ENCODE measurements around the gene TAS2R9. TPM values are rescaled to one million over a fixed set of nuclear protein-coding genes. Genes with fewer than 3 reads are reported as not detected.

TAS2R9 gene
- total and polyA plus RNA-seq, 2 of the 8 experiments (the other 6 are each of a cell fraction or from before 2014, with no cell fraction given) = not detected

DNA sequence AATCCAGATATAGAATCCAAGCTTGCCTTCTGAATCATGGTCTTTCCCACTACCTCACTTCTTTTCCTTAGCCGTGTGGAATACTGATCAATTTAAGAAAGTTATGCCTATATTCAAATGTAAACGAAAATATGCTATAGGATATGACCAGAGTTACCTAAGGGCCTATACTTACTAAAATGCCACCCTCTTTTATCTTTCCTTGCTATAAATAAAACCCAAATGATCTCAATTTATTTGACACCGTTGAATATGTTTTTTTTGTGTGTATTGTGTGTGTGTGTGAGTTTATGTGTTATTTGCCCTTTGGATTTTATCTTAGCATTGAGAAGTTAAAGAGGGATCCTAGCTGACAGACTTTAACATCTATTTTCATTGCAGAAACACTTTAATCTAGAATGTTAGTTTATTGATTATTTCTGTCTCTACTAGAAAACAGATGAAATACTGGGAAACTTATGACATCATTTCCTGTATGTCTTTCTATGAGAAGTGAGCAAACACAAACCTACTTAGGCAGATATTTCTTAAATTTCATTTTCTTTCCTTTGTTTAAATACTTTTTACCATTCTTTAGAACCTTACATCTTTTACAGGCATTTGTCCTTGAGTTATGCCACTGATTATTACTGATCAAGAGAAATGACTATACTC, 2.0 kb upstream of the TAS2R9 start:
- H2BK120ac ChIP-seq (replicated peaks; ENCODE audit: low read depth, low read length) = no peak overlapping the region
- FAIRE-seq = no peak
- H2BK12ac ChIP-seq (ENCODE audit: low read depth, low read length) = no peak overlapping the region
- no peaks in the 10 kb centered on the region for H3K79me2 ChIP-seq (ENCODE audit: control insufficient read depth in 1 of 2, insufficient read depth in 2 of 2, low read length in 2 of 2)
- no peak overlapping the region for H2BK15ac ChIP-seq (ENCODE audit: low read length)
- H4K8ac ChIP-seq (ENCODE audit: extremely low read depth, insufficient read depth, low read length) = no peak overlapping the region
- H3K79me1 ChIP-seq (ENCODE audit: low read depth, low read length) = no peaks in the 10 kb centered on the region
- DNase-seq (ENCODE audit: low read depth in 1 of 2, low spot score in 2 of 2) = no peak
- H3K14ac ChIP-seq (ENCODE audit: insufficient read length) = no peak overlapping the region
- H2AK5ac ChIP-seq (ENCODE audit: low read depth, low read length) = no peak overlapping the region
- no peak overlapping the region for H3K56ac ChIP-seq (replicated peaks; ENCODE audit: insufficient read length, low read depth, low read length)
- H3K27ac ChIP-seq (ENCODE audit: low read depth, low read length) = no peak overlapping the region
- H3K9me3 ChIP-seq (ENCODE audit: insufficient read depth in 2 of 2, low read depth in 1 of 2, low read length in 1 of 2) = no peaks in the 10 kb centered on the region
- H2AFZ ChIP-seq (ENCODE audit: low read length) = no peak overlapping the region
- H2BK5ac ChIP-seq (ENCODE audit: low read depth, low read length) = no peak overlapping the region
- no peak overlapping the region for H3K4ac ChIP-seq (replicated peaks; ENCODE audit: insufficient read length, low read depth, low read length)
- H4K91ac ChIP-seq (replicated peaks; ENCODE audit: insufficient read length, low read length) = no peak overlapping the region
- WGBS, 2 experiments (ENCODE audit: extremely low coverage in 1 of 2, insufficient coverage in 1 of 2, insufficient read length in 1 of 2, insufficient replicate concordance in 2 of 2, low coverage in 1 of 2, low lambda C conversion rate in 2 of 2, missing lambda C conversion rate in 1 of 2) = 89% methylated on average over 3 of the region's 3 CpGs; no CpG with 5 or more reads in 1 of the 2 experiments
- H3K23ac ChIP-seq (ENCODE audit: insufficient read length) = no peak overlapping the region
- H3K9ac ChIP-seq (replicated peaks in 1 of 4; ENCODE audit: extremely low read depth in 1 of 4, low read depth in 3 of 4, low read length in 3 of 4) = no peak overlapping the region
- H4K20me1 ChIP-seq (replicated peaks in 1 of 2; ENCODE audit: control insufficient read depth in 1 of 2, insufficient read depth in 2 of 2, low read length in 2 of 2) = no peaks in the 10 kb centered on the region
- H3K36me3 ChIP-seq (ENCODE audit: control insufficient read depth in 2 of 4, insufficient read depth in 4 of 4, low read length in 3 of 4) = no peaks in the 10 kb centered on the region
- CTCF ChIA-PET (ENCODE audit: partially characterized antibody) = interaction anchor here (0.6 to 1.0 kb wide), 2 partner anchors 10 to 41 kb away, joined by 3 read pairs; no protein-coding TSS in a partner anchor
- H3K4me1 ChIP-seq (replicated peaks in 1 of 4; ENCODE audit: control insufficient read depth in 3 of 4, insufficient read depth in 4 of 4, low read length in 3 of 4) = no peaks in the 10 kb centered on the region
- H2BK20ac ChIP-seq (ENCODE audit: low read length) = no peak overlapping the region
- H3K4me2 ChIP-seq (ENCODE audit: insufficient read depth in 1 of 2, low read depth in 2 of 2, low read length in 2 of 2) = no peak overlapping the region
- no peaks in the 10 kb centered on the region for H3K23me2 ChIP-seq (ENCODE audit: low read depth, low read length)
- no peak overlapping the region for H4K5ac ChIP-seq (ENCODE audit: insufficient read length, low read depth, low read length)
- H3K4me3 ChIP-seq (ENCODE audit: extremely low read depth in 1 of 4, insufficient read depth in 2 of 4, low read depth in 3 of 4, low read length in 4 of 4) = no peak overlapping the region
- POLR2A ChIA-PET (ENCODE audit: partially characterized antibody) = interaction anchor here (0.9 kb wide), 1 partner anchor 359 kb away, joined by 3 read pairs; no protein-coding TSS in a partner anchor
- no peak overlapping the region for H3K18ac ChIP-seq (ENCODE audit: extremely low read depth, low read length)
- peaks cover 0 to 1% (median 0%) of the 10 kb centered on the region in 4 experiments; a peak in 1 of 7 replicates for H3K27me3 ChIP-seq (replicated peaks in 1 of 4; ENCODE audit: control insufficient read depth in 3 of 4, extremely low read depth in 1 of 4, insufficient read depth in 3 of 4, low read length in 3 of 4)
- no peak for TF ChIP-seq KDM4A (IDR thresholded peaks at IDR 0.05; ENCODE audit: low read depth, low read length, severe bottlenecking)
- no peak for TF ChIP-seq NRF1 (IDR thresholded peaks at IDR 0.05; ENCODE audit: low read depth, low read length)
- TF ChIP-seq RFX5 (IDR thresholded peaks at IDR 0.05; ENCODE audit: borderline replicate concordance, low read depth, low read length) = no peak
- TF ChIP-seq YY1 (IDR thresholded peaks at IDR 0.05; ENCODE audit: low read depth, low read length) = no peak
- TF ChIP-seq CBX5 (IDR thresholded peaks at IDR 0.05; ENCODE audit: low read depth, low read length) = no peak
- no peak for TF ChIP-seq KDM5A (IDR thresholded peaks at IDR 0.05; ENCODE audit: low read length)
- no peak for TF ChIP-seq POU5F1 (IDR thresholded peaks at IDR 0.05; ENCODE audit: low read depth, low read length)
- TF ChIP-seq BRCA1 (IDR thresholded peaks at IDR 0.05; ENCODE audit: low read depth, low read length) = no peak
- TF ChIP-seq SP4 (IDR thresholded peaks at IDR 0.05; ENCODE audit: low read length) = no peak
- TF ChIP-seq RBBP5 (IDR thresholded peaks at IDR 0.05; ENCODE audit: borderline replicate concordance, low read depth, low read length) = no peak
- TF ChIP-seq GABPA (IDR thresholded peaks at IDR 0.05; ENCODE audit: borderline replicate concordance, insufficient read depth, low read length) = no peak
